GM12873 (cell line): ENCODE results near the gene STX2.
A peak's percentile ranks its signal among the peaks of the same experiment; 100 is the strongest.

Experiments used
- CTCF ChIP-seq: IDR thresholded peaks from 2 replicates; pipeline ENCODE4 v1.5.1; 2012; ENCODE audit warnings: low read depth, mild to moderate bottlenecking, moderate library complexity, low read length, control low read depth; ENCODE audit not compliant: insufficient read depth; ENCODE audit errors: missing control alignments

The STX2 gene

DNA sequence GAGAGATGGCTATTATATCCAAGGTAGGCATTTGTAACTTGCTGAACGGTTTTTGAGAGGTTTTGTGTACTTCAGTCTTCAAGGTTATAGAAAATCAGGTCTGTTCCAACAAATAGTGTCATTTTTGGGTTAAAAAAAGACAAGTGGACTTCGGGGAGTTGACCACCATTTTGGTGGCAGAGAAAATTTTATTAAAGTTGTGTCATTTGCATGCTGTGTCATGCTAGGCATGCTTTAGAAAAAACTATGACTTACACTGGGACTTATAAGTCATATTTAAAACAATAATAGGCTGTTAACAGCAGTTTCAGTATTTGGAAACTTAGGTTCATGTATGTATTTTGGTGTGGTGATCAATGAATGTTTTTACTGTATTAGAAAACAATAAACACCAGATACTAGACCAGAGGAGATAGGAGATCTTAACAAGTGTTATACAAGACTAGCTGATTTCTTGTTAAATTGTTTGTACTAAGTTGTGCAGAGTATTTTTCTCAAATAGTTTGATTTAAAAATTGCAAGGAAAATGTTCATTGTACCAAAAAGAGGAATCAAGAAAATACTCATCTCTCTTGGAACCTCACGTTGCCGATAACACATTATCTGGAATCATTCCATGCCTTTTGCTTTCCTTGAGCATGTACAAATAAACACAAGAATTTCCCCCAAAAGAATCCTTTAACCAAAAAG lies 34.2 kb upstream of the STX2 start:
- no peak for TF ChIP-seq CTCF

- TF ChIP-seq CTCF = no peak
Observed at GRCh38 chr12:130872179-130873096, 33.4 kb upstream of the STX2 start.

- TF ChIP-seq CTCF = no peak
Observed at GRCh38 chr12:130871286-130872178, 32.5 kb upstream of the STX2 start, which contains the start of gene RAN. RAN (plus strand) TSS chr12:130872066; CDS start chr12:130872594, 528 bp downstream.

- peak; percentile 84 for TF ChIP-seq CTCF
Observed at GRCh38 chr12:130870442-130871285, 31.6 kb upstream of the STX2 start.

- TF ChIP-seq CTCF = no peak
Observed at GRCh38 chr12:130868412-130868811, 29.4 kb upstream of the STX2 start.

GRCh38 chr12:130863298-130863697 lies 24.2 kb upstream of the STX2 start:
- TF ChIP-seq CTCF = no peak
